Activated T-helper 1 cell treated with Interleukin-2 at 50 U/mL for 16 hours (primary cell): ENCODE results near the gene TANC1.

Source experiments
- DNase-seq: peaks from one replicate; pipeline ENCODE4 v3.0.0-alpha.2; 2020; ENCODE audit warnings: low read depth

Gene TANC1

GRCh38 chr2:159118115-159118858 lies 149.8 kb downstream of the TANC1 start:
- peak; percentile 46 for DNase-seq

- no peak for DNase-seq
These were observed 150.5 kb downstream of the TANC1 start for GRCh38 chr2:159118859-159119500.

- no peak for DNase-seq
These were observed 151.3 kb downstream of the TANC1 start for GRCh38 chr2:159119652-159120257.

- DNase-seq, result no peak
These were observed 155.3 kb downstream of the TANC1 start for GRCh38 chr2:159123786-159124185.

GRCh38 chr2:159124441-159124911 lies 156.0 kb downstream of the TANC1 start:
- DNase-seq, result no peak

GRCh38 chr2:159124931-159125467 lies 156.6 kb downstream of the TANC1 start:
- DNase-seq, result no peak

GRCh38 chr2:159125858-159126257 lies 157.4 kb downstream of the TANC1 start:
- DNase-seq, result no peak

GRCh38 chr2:159126432-159127022 lies 158.1 kb downstream of the TANC1 start:
- DNase-seq, result no peak

- DNase-seq, result no peak
These were observed 159.8 kb downstream of the TANC1 start for GRCh38 chr2:159128191-159128590.

- DNase-seq, result no peak
These were observed 160.8 kb downstream of the TANC1 start for GRCh38 chr2:159129269-159129668.

- DNase-seq, result no peak
These were observed 161.4 kb downstream of the TANC1 start for GRCh38 chr2:159129824-159130223.

GRCh38 chr2:159130302-159130701 lies 161.9 kb downstream of the TANC1 start:
- no peak for DNase-seq

GRCh38 chr2:159131267-159131913 lies 162.9 kb downstream of the TANC1 start:
- no peak for DNase-seq

GRCh38 chr2:159131914-159132281 lies 163.5 kb downstream of the TANC1 start:
- DNase-seq, result no peak

- no peak for DNase-seq
These were observed 165.4 kb downstream of the TANC1 start for GRCh38 chr2:159133797-159134196.

- no peak for DNase-seq
These were observed 166.5 kb downstream of the TANC1 start for GRCh38 chr2:159134979-159135378.

GRCh38 chr2:159136391-159136790 lies 168.0 kb downstream of the TANC1 start:
- DNase-seq, result no peak

GRCh38 chr2:159137511-159138241 lies 169.2 kb downstream of the TANC1 start:
- no peak for DNase-seq

GRCh38 chr2:159138642-159139182 lies 170.3 kb downstream of the TANC1 start:
- no peak for DNase-seq

GRCh38 chr2:159139216-159139933 lies 170.9 kb downstream of the TANC1 start:
- no peak for DNase-seq
